22Rv1 (cell line): Measurements from ENCODE around the gene MCOLN2.

ENCODE experiments used
- H3K27ac ChIP-seq: fragments of 450-650 bp; 2 replicates; pipeline ENCODE4 v1.5.1; 2017
- ZFX ChIP-seq: fragments of 450-650 bp; IDR thresholded peaks from 2 replicates; pipeline ENCODE4 v1.6.1; 2017; ENCODE audit warnings: antibody characterized with exemption, borderline replicate concordance
- TF ChIP-seq, protein P1 (sequence below): fragments of 450-650 bp; IDR thresholded peaks from 2 replicates; pipeline ENCODE4 v1.5.1; 2017; ENCODE audit warnings: mild to moderate bottlenecking

The MCOLN2 gene

DNA sequence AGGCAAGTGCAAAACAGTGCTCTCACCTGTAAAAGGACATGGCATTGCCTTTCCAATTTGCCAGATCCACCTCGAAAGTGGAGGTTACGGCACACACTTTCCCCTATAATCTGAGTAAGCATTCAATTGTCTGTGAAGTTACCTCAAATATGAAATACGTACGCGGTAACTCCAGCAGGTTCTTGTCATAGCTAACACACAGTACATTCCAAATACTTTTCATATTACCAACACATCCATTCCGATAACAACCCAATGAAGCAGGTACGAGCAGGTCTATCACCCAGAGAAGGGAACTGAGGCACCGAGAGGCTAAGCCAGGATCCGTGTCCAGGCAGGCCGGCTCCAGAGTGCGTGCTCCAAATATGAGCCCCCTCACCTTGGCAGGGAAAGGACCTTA lies 57.2 kb downstream of the MCOLN2 start:
- TF ChIP-seq ZFX: no peak
- TF ChIP-seq, protein P1, sequence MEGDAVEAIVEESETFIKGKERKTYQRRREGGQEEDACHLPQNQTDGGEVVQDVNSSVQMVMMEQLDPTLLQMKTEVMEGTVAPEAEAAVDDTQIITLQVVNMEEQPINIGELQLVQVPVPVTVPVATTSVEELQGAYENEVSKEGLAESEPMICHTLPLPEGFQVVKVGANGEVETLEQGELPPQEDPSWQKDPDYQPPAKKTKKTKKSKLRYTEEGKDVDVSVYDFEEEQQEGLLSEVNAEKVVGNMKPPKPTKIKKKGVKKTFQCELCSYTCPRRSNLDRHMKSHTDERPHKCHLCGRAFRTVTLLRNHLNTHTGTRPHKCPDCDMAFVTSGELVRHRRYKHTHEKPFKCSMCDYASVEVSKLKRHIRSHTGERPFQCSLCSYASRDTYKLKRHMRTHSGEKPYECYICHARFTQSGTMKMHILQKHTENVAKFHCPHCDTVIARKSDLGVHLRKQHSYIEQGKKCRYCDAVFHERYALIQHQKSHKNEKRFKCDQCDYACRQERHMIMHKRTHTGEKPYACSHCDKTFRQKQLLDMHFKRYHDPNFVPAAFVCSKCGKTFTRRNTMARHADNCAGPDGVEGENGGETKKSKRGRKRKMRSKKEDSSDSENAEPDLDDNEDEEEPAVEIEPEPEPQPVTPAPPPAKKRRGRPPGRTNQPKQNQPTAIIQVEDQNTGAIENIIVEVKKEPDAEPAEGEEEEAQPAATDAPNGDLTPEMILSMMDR: no peak

DNA sequence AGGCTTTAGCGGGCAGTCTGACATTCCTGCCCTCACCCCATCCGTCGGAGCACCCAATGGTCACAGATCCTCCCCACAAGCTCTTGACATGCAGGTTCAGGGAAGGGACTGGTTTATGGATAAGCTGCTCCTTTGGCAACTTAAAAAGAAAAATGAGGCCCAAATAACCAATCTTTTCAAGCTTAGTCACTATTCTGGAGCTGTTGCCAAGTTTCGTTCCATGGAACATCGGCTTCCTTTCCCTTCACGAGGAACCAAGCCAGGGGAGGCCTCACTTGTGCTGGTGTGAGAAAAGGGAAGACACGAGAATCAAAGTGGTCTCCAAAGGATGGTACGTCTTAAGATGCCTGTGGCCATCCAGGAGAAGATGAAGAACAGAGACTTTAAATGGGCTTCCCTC lies 57.8 kb downstream of the MCOLN2 start:
- no peak overlapping the region for H3K27ac ChIP-seq
- TF ChIP-seq, protein P1: no peak
- no peak for TF ChIP-seq ZFX

More for the DNA sequence above, 57.2 kb downstream of the MCOLN2 start:
- H3K27ac ChIP-seq: no peak overlapping the region

DNA sequence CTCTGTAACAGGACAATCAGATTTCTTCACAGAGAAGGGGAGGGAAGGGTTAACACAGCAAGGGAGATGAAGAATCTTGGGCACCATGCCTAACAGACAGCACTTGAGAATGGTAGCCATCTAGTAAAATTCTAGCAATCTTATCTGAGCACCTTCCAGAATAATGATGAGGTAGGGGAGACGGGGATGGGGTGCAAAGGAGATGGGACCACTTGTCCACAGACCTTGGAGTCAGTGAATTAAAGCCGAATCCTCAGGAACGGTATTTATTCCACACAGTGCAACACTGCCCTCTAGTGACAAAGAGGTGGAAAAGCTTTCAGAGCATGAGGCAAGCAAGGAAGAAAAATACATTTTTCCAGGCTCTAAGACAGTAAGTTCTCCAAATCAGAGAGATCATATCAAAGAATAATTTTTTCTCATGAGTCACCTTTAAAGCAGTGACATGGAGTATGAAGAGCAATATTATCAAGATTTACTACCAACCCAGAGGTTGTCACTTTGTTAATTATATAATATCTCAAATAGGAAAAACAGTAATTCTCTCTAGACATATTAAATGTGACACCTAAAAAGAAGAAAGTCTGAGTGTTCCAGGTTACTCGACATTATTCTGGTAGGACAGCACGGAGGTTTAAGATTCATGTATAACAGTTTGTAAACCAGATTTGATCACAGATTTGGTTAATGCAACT lies 60.6 kb downstream of the MCOLN2 start:
- TF ChIP-seq, protein P1: peak; percentile 94
- TF ChIP-seq ZFX: no peak

DNA sequence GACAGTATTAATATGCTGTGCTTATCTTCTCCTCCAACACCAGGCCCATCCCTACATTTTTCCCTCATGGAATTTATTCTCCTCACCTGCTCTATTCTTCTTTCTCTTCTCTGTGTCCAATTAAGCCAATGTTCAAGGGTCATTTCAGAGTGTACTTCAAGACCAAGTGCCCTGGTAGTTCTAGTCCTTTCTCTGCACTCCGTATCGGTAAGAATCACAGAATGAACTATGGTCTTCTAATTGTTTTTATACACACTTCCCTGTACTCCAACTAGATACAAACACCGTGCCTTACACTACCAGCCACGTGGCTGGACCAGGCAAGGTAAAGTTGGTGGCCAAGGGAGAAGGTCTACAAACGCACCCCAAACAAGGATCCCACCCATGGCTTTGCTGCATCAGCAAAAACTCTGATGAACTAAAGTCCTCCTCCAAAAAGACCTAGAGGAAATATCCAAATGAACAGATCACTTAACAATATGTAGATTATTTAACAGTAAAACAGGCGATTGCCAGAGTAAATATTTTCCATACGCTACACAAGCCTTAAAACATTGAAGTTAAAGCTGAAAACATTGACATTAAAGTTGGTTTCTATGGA lies 63.8 kb downstream of the MCOLN2 start:
- TF ChIP-seq, protein P1: no peak
- no peak for TF ChIP-seq ZFX

More for the DNA sequence above, 60.6 kb downstream of the MCOLN2 start:
- no peak overlapping the region; the same call in 1 of the 2 replicates for H3K27ac ChIP-seq

DNA sequence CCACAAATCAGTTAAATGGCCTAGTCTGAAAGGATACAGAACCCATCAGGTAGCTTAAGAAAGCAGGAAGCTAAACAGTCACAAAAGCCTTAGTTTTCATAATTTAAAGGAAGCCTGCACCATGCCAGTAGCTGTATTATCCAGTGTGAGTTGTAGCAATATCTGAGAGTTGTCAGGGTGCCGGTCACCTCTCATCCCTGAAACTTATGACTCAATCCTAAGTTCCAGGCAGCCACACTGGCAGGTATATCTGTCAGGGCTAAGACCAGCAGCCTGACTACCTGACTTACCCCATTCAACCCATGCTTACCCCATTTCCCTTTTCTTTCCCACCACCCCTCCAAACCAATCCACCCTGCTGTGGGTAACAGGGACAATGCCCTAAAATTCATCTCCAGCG lies 66.1 kb downstream of the MCOLN2 start:
- no peak overlapping the region for H3K27ac ChIP-seq
- TF ChIP-seq, protein P1: no peak
- TF ChIP-seq ZFX: no peak

More for the DNA sequence above, 63.8 kb downstream of the MCOLN2 start:
- no peak overlapping the region for H3K27ac ChIP-seq

DNA sequence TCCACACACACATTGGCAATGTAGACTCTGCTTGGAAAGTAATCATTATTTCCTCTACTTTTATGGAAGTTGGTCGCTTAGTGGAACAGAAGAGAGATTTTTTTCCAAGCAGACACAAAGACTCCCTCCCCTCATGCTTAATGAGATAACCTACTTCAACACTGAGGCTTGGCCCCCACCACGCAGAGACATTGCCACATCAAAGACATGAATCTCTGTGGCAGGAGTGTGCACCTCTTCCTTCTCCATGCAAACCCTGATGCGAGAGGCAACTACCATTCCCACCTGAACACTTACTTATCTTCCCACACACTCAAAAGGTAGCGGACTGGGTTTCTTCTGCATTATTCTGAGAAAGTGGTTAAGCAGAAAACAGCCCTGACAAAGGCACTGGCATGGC lies 66.6 kb downstream of the MCOLN2 start:
- no peak overlapping the region for H3K27ac ChIP-seq
- TF ChIP-seq, protein P1: no peak
- no peak for TF ChIP-seq ZFX

DNA sequence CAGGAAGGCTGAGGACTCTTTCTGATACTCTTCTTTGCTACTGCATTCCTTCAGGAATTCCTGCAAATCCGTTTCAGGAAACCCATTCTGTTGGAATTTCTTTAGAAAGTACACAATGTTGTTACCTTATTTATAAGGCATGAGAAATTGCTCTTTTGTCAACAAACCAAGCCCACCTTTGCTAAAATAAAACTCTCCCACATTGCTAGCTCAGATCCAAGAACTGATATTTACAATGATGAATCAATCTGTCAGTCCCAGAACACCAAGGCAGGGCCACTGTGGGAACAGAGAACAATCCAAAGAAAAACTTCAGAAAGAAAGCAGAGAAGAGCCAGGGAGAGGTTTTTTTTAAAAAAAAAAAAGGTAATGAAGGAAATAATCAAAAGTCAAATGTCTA lies 67.3 kb downstream of the MCOLN2 start:
- H3K27ac ChIP-seq: no peak overlapping the region

More for the DNA sequence above, 67.3 kb downstream of the MCOLN2 start:
- no peak for TF ChIP-seq ZFX
- TF ChIP-seq, protein P1: no peak
